Lung microvascular endothelial cell (primary cell): ENCODE data around the gene KIAA0930. TPM values are rescaled to one million over a fixed set of nuclear protein-coding genes. Genes with fewer than 3 reads are reported as not detected.

Experiments used
- DNase-seq, 2 donors: peaks; one replicate each; pipeline versions ENCODE4 v3.0.0 to v3.0.0-alpha.2; 2010; ENCODE audit warnings: low read depth in 2 of 2
- total RNA-seq: library from RNA; depleted of rRNA; stranded (reverse); fragments of >200 nt; gene quantifications from 2 replicates; pipeline ENCODE4 v1.2.1, GENCODE V29; 2014

KIAA0930 gene
- total RNA-seq, 1 donor from 2014 or later = 40.1 TPM

GRCh38 chr22:45142376-45142775, 98.3 kb downstream of the KIAA0930 start:
- no peak for DNase-seq

Other genes with a start within 250 kb of the KIAA0930 start
- not detected in 2 replicates for gene PHF21B, start 230.9 kb downstream of the KIAA0930 start, total RNA-seq
- gene NUP50, start 77.0 kb downstream of the KIAA0930 start, total RNA-seq = 35.1 and 41.5 TPM in 2 replicates
- not detected in 2 replicates for gene UPK3A, start 44.1 kb upstream of the KIAA0930 start, total RNA-seq
- 9.2 and 21.0 TPM in 2 replicates for gene FAM118A, start 69.0 kb upstream of the KIAA0930 start, total RNA-seq
- gene SMC1B, start 172.7 kb upstream of the KIAA0930 start, total RNA-seq = not detected in 2 replicates
- gene RIBC2, start 172.8 kb upstream of the KIAA0930 start, total RNA-seq = 0.20 and 0.22 TPM in 2 replicates